HL-60 (cell line): ENCODE data around the gene PRKACG.

Experiments
- GABPA ChIP-seq: IDR thresholded peaks from 2 replicates; pipeline ENCODE4 v1.6.1; 2012; ENCODE audit warnings: low read depth
- POLR2AphosphoS5 ChIP-seq: IDR thresholded peaks from 2 replicates; pipeline ENCODE4 v1.6.1; 2012; ENCODE audit warnings: low read depth
- SPI1 ChIP-seq: IDR thresholded peaks from 2 replicates; pipeline ENCODE4 v1.6.1; 2012; ENCODE audit warnings: low read depth, mild to moderate bottlenecking, borderline replicate concordance
- TF ChIP-seq, protein P1 (sequence below): IDR thresholded peaks from one replicate; pipeline ENCODE4 v1.5.1; 2011; ENCODE audit warnings: low read length, control low read depth, inconsistent platforms; ENCODE audit not compliant: insufficient read depth
- TF ChIP-seq, protein P2 (sequence below): IDR thresholded peaks from 2 replicates; pipeline ENCODE4 v1.6.1; 2012; ENCODE audit warnings: low read depth; ENCODE audit not compliant: insufficient replicate concordance

DNA sequence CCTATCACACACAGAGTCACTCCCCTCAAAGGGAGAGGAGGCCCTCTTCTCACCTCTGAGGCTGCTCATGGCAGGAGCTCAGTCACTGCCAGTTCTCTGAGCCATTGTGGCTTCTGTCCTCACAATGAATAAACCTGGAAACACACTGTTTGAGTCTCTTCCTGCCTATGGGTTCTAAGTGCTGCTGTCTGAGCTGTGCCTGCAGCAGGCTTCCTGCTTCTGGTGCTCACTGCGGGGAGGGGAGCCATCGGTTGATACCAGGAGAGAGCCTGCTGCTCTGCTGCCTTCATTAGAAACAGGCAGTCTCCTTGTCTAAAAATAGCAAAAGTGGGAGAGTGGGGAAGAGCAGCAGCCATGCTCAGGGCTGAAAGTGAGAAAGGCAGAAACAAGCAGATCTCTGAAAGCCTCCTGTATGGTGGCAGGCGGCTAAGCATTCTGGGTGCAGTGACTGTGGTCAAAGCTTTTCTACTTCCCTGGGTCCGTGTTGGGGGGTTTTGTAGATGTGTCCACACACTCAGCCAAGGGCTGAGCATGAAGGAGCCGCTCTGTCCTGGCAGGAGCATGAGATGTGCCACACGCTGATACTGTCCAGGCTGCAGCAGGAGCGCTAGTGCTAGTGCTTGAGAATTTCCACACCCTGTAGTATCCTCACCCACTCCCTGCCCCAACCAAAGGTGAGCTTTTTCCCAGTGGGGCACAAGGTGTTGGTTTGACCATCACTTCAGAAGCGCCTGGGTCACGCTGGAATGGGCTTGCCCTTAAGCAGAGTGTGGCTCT, 34.2 kb downstream of the PRKACG start:
- TF ChIP-seq, protein P1, sequence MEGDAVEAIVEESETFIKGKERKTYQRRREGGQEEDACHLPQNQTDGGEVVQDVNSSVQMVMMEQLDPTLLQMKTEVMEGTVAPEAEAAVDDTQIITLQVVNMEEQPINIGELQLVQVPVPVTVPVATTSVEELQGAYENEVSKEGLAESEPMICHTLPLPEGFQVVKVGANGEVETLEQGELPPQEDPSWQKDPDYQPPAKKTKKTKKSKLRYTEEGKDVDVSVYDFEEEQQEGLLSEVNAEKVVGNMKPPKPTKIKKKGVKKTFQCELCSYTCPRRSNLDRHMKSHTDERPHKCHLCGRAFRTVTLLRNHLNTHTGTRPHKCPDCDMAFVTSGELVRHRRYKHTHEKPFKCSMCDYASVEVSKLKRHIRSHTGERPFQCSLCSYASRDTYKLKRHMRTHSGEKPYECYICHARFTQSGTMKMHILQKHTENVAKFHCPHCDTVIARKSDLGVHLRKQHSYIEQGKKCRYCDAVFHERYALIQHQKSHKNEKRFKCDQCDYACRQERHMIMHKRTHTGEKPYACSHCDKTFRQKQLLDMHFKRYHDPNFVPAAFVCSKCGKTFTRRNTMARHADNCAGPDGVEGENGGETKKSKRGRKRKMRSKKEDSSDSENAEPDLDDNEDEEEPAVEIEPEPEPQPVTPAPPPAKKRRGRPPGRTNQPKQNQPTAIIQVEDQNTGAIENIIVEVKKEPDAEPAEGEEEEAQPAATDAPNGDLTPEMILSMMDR = no peak
- TF ChIP-seq POLR2AphosphoS5 (no peak), GABPA (no peak), SPI1 (no peak)
- TF ChIP-seq, protein P2, sequence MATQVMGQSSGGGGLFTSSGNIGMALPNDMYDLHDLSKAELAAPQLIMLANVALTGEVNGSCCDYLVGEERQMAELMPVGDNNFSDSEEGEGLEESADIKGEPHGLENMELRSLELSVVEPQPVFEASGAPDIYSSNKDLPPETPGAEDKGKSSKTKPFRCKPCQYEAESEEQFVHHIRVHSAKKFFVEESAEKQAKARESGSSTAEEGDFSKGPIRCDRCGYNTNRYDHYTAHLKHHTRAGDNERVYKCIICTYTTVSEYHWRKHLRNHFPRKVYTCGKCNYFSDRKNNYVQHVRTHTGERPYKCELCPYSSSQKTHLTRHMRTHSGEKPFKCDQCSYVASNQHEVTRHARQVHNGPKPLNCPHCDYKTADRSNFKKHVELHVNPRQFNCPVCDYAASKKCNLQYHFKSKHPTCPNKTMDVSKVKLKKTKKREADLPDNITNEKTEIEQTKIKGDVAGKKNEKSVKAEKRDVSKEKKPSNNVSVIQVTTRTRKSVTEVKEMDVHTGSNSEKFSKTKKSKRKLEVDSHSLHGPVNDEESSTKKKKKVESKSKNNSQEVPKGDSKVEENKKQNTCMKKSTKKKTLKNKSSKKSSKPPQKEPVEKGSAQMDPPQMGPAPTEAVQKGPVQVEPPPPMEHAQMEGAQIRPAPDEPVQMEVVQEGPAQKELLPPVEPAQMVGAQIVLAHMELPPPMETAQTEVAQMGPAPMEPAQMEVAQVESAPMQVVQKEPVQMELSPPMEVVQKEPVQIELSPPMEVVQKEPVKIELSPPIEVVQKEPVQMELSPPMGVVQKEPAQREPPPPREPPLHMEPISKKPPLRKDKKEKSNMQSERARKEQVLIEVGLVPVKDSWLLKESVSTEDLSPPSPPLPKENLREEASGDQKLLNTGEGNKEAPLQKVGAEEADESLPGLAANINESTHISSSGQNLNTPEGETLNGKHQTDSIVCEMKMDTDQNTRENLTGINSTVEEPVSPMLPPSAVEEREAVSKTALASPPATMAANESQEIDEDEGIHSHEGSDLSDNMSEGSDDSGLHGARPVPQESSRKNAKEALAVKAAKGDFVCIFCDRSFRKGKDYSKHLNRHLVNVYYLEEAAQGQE = no peak
